Measurements from ENCODE around the gene CBLN1. TPM values are rescaled to one million over a fixed set of nuclear protein-coding genes. Genes with fewer than 3 reads are reported as not detected.
A peak's percentile ranks its signal among the peaks of the same experiment; 100 is the strongest.

CBLN1 gene
- total RNA-seq (2014; rRNA removed; shearing (Covaris generic)), result 0.74 and 2.5 TPM in 2 replicates

GRCh38 chr16:49281480-49281842 is at the start of gene CBLN1:
Gene CBLN1, minus strand, starts transcription at chr16:49281838. Its CDS starts 373 bp downstream, at chr16:49281465.
- DNase-seq, result no peak
- Histone ChIP-seq H3K4me3 (ENCODE audit: insufficient read depth, low read depth, low read length) (peak within 1 kb of the TSS; percentile 68), H3K27me3 (ENCODE audit: control insufficient read depth, insufficient read depth, low read length) (peaks cover 91% of the 10 kb centered on the region), H3K36me3 (replicated peaks; ENCODE audit: control insufficient read depth, insufficient read depth, low read length) (no peaks in the 10 kb centered on the region)

- Histone ChIP-seq H3K4me3 (ENCODE audit: insufficient read depth, low read depth, low read length) (no peak overlapping the region), H3K36me3 (replicated peaks; ENCODE audit: control insufficient read depth, insufficient read depth, low read length) (no peaks in the 10 kb centered on the region), H3K27me3 (ENCODE audit: control insufficient read depth, insufficient read depth, low read length) (no peaks in the 10 kb centered on the region)
- DNase-seq, result no peak
These were observed 49.0 kb upstream of the CBLN1 start for GRCh38 chr16:49330562-49331201.

GRCh38 chr16:49328325-49328724 is 46.7 kb upstream of the CBLN1 start:
- no peak for DNase-seq

GRCh38 chr16:49327466-49327865 is 45.8 kb upstream of the CBLN1 start:
- no peaks in the 10 kb centered on the region for H3K27me3 ChIP-seq (ENCODE audit: control insufficient read depth, insufficient read depth, low read length)
- DNase-seq, result no peak
- no peak overlapping the region for H3K4me3 ChIP-seq (ENCODE audit: insufficient read depth, low read depth, low read length)
- no peaks in the 10 kb centered on the region for H3K36me3 ChIP-seq (replicated peaks; ENCODE audit: control insufficient read depth, insufficient read depth, low read length)

More at GRCh38 chr16:49328325-49328724, 46.7 kb upstream of the CBLN1 start:
- Histone ChIP-seq H3K4me3 (ENCODE audit: insufficient read depth, low read depth, low read length) (no peak overlapping the region), H3K36me3 (replicated peaks; ENCODE audit: control insufficient read depth, insufficient read depth, low read length) (no peaks in the 10 kb centered on the region), H3K27me3 (ENCODE audit: control insufficient read depth, insufficient read depth, low read length) (no peaks in the 10 kb centered on the region)

GRCh38 chr16:49324703-49325102 is 43.1 kb upstream of the CBLN1 start:
- no peaks in the 10 kb centered on the region for H3K36me3 ChIP-seq (replicated peaks; ENCODE audit: control insufficient read depth, insufficient read depth, low read length)
- H3K4me3 ChIP-seq (ENCODE audit: insufficient read depth, low read depth, low read length), result no peak overlapping the region
- H3K27me3 ChIP-seq (ENCODE audit: control insufficient read depth, insufficient read depth, low read length), result no peaks in the 10 kb centered on the region
- no peak for DNase-seq

GRCh38 chr16:49315602-49316001 is 34.0 kb upstream of the CBLN1 start:
- DNase-seq, result no peak
- Histone ChIP-seq H3K36me3 (replicated peaks; ENCODE audit: control insufficient read depth, insufficient read depth, low read length) (no peaks in the 10 kb centered on the region), H3K4me3 (ENCODE audit: insufficient read depth, low read depth, low read length) (no peak overlapping the region), H3K27me3 (ENCODE audit: control insufficient read depth, insufficient read depth, low read length) (no peaks in the 10 kb centered on the region)

GRCh38 chr16:49312389-49312985 is 30.8 kb upstream of the CBLN1 start:
- no peaks in the 10 kb centered on the region for H3K36me3 ChIP-seq (replicated peaks; ENCODE audit: control insufficient read depth, insufficient read depth, low read length)
- DNase-seq, result no peak
- H3K27me3 ChIP-seq (ENCODE audit: control insufficient read depth, insufficient read depth, low read length), result no peaks in the 10 kb centered on the region
- no peak overlapping the region for H3K4me3 ChIP-seq (ENCODE audit: insufficient read depth, low read depth, low read length)

- Histone ChIP-seq H3K36me3 (replicated peaks; ENCODE audit: control insufficient read depth, insufficient read depth, low read length) (no peaks in the 10 kb centered on the region), H3K27me3 (ENCODE audit: control insufficient read depth, insufficient read depth, low read length) (no peaks in the 10 kb centered on the region)
- DNase-seq, result no peak
These were observed 30.2 kb upstream of the CBLN1 start for GRCh38 chr16:49311823-49312222.

GRCh38 chr16:49307176-49307575 is 25.5 kb upstream of the CBLN1 start:
- DNase-seq, result no peak
- Histone ChIP-seq H3K36me3 (replicated peaks; ENCODE audit: control insufficient read depth, insufficient read depth, low read length) (no peaks in the 10 kb centered on the region), H3K4me3 (ENCODE audit: insufficient read depth, low read depth, low read length) (no peak overlapping the region), H3K27me3 (ENCODE audit: control insufficient read depth, insufficient read depth, low read length) (no peaks in the 10 kb centered on the region; the same call in 1 of the 2 replicates)

More at GRCh38 chr16:49311823-49312222, 30.2 kb upstream of the CBLN1 start:
- no peak overlapping the region for H3K4me3 ChIP-seq (ENCODE audit: insufficient read depth, low read depth, low read length)

- Histone ChIP-seq H3K36me3 (replicated peaks; ENCODE audit: control insufficient read depth, insufficient read depth, low read length) (no peaks in the 10 kb centered on the region), H3K4me3 (ENCODE audit: insufficient read depth, low read depth, low read length) (no peak overlapping the region), H3K27me3 (ENCODE audit: control insufficient read depth, insufficient read depth, low read length) (no peaks in the 10 kb centered on the region; the same call in 1 of the 2 replicates)
- no peak for DNase-seq
These were observed 23.8 kb upstream of the CBLN1 start for GRCh38 chr16:49305406-49305805.

- no peak overlapping the region for H3K4me3 ChIP-seq (ENCODE audit: insufficient read depth, low read depth, low read length)
- H3K27me3 ChIP-seq (ENCODE audit: control insufficient read depth, insufficient read depth, low read length), result no peaks in the 10 kb centered on the region; the same call in 1 of the 2 replicates
- no peaks in the 10 kb centered on the region for H3K36me3 ChIP-seq (replicated peaks; ENCODE audit: control insufficient read depth, insufficient read depth, low read length)
- no peak for DNase-seq
These were observed 10.8 kb upstream of the CBLN1 start for GRCh38 chr16:49292413-49292812.

GRCh38 chr16:49287572-49287971 is 5.9 kb upstream of the CBLN1 start:
- Histone ChIP-seq H3K36me3 (replicated peaks; ENCODE audit: control insufficient read depth, insufficient read depth, low read length) (no peaks in the 10 kb centered on the region), H3K27me3 (ENCODE audit: control insufficient read depth, insufficient read depth, low read length) (peaks cover 42% of the 10 kb centered on the region), H3K4me3 (ENCODE audit: insufficient read depth, low read depth, low read length) (no peak overlapping the region)
- peak; percentile 68 for DNase-seq

- Histone ChIP-seq H3K4me3 (ENCODE audit: insufficient read depth, low read depth, low read length) (no peak overlapping the region), H3K27me3 (ENCODE audit: control insufficient read depth, insufficient read depth, low read length) (peaks cover 60% of the 10 kb centered on the region), H3K36me3 (replicated peaks; ENCODE audit: control insufficient read depth, insufficient read depth, low read length) (no peaks in the 10 kb centered on the region)
- no peak for DNase-seq
These were observed 3.3 kb upstream of the CBLN1 start for GRCh38 chr16:49284962-49285361.

- Histone ChIP-seq H3K4me3 (ENCODE audit: insufficient read depth, low read depth, low read length) (peak overlapping the region; percentile 49; the same call in 1 of the 2 replicates), H3K36me3 (replicated peaks; ENCODE audit: control insufficient read depth, insufficient read depth, low read length) (no peaks in the 10 kb centered on the region), H3K27me3 (ENCODE audit: control insufficient read depth, insufficient read depth, low read length) (peaks cover 74% of the 10 kb centered on the region)
- DNase-seq, result peak; percentile 39
These were observed 1.9 kb upstream of the CBLN1 start for GRCh38 chr16:49283376-49284049.

Data from H7 (cell line).